Endothelial cell of umbilical vein (primary cell): Measurements from ENCODE around the gene LDHAL6B. TPM values are rescaled to one million over a fixed set of nuclear protein-coding genes. Genes with fewer than 3 reads are reported as not detected.

Experiments used
- BruUV-seq: library from RNA; stranded (reverse); fragments of 400-500 nt; replicated peaks from 2 replicates; lab custom pipeline; 2021; lab: Mats Ljungman, UMichigan
- CTCF ChIA-PET: fragments of 300-600, 350-600 bp; sonication (Branson Sonifier 250); formaldehyde crosslinking; loops from one replicate; lab custom pipeline; 2021; ENCODE audit warnings: antibody characterized with exemption, inconsistent platforms; lab: Charles Lee
- POLR2A ChIA-PET: fragments of 300-600, 350-600 bp; sonication (Branson Sonifier 250); formaldehyde crosslinking; loops from one replicate; lab custom pipeline; 2021; ENCODE audit warnings: antibody characterized with exemption, inconsistent platforms; lab: Charles Lee
- DNase-seq: peaks from one replicate; pipeline ENCODE4 v3.0.0-alpha.2; 2011; ENCODE audit warnings: low read depth, low spot score
- FAIRE-seq: peaks from 2 replicates; lab custom pipeline; 2011; peaks lifted over from hg19 to GRCh38; lab: Jason Lieb, UNC
- H2AFZ ChIP-seq: 2 replicates; pipeline ENCODE4 v1.6.0; 2012; ENCODE audit warnings: low read depth, low read length, control low read depth, inconsistent platforms
- H3K27ac ChIP-seq: 2 replicates; pipeline ENCODE4 v1.5.1; 2011; ENCODE audit warnings: low read depth, mild to moderate bottlenecking, control low read depth, low read length, moderate library complexity; ENCODE audit not compliant: insufficient read depth
- H3K27me3 ChIP-seq, 2 experiments: 2 replicates each; pipeline versions ENCODE4 v1.6.0 to v1.6.1; 2011; ENCODE audit warnings: low read length in 2 of 2, mixed read lengths in 1 of 2; ENCODE audit not compliant: control insufficient read depth in 2 of 2, insufficient read depth in 2 of 2
- H3K36me3 ChIP-seq, 2 experiments: 2 replicates in 1 of 2; 3 replicates in 1 of 2; pipeline ENCODE4 v1.5.1; 2011; ENCODE audit warnings: low read length in 2 of 2, mild to moderate bottlenecking in 1 of 2, moderate library complexity in 1 of 2; ENCODE audit not compliant: control insufficient read depth in 2 of 2, insufficient read depth in 2 of 2; ENCODE audit errors: extremely low read depth in 1 of 2
- H3K4me1 ChIP-seq: 3 replicates; pipeline ENCODE4 v1.5.1; 2011; ENCODE audit warnings: mild to moderate bottlenecking, low read length; ENCODE audit not compliant: control insufficient read depth, insufficient read depth; ENCODE audit errors: extremely low read depth
- H3K4me2 ChIP-seq: 2 replicates; pipeline ENCODE4 v1.6.1; 2011; ENCODE audit warnings: low read length, control low read depth, mixed read lengths; ENCODE audit not compliant: insufficient read depth
- H3K4me3 ChIP-seq, 3 experiments: fragments of 200-600 bp in 1 of 3; sonication (generic), shearing (Covaris generic) in 1 of 3; replicated peaks in 1 of 3; 2 replicates each; pipeline ENCODE4 v1.5.1; 2011 to 2016; ENCODE audit warnings: control low read depth in 3 of 3, low read length in 3 of 3, mild to moderate bottlenecking in 2 of 3, inconsistent platforms in 1 of 3, low read depth in 1 of 3, moderate library complexity in 1 of 3; ENCODE audit not compliant: insufficient read depth in 1 of 3
- H3K79me2 ChIP-seq: 2 replicates; pipeline ENCODE4 v1.6.0; 2012; ENCODE audit warnings: low read length, inconsistent platforms; ENCODE audit not compliant: control insufficient read depth, insufficient read depth
- H3K9ac ChIP-seq: replicated peaks from 2 replicates; pipeline ENCODE3; 2011; ENCODE audit warnings: low read length, control low read depth; ENCODE audit not compliant: insufficient read depth; ENCODE audit errors: extremely low read depth
- H3K9me1 ChIP-seq: replicated peaks from 3 replicates; pipeline ENCODE4 v1.6.0; 2011; ENCODE audit warnings: mild to moderate bottlenecking, low read length; ENCODE audit not compliant: control insufficient read depth, insufficient read depth; ENCODE audit errors: extremely low read depth
- H3K9me3 ChIP-seq: replicated peaks from 2 replicates; pipeline ENCODE4 v1.5.1; 2012; ENCODE audit warnings: low read length, inconsistent platforms; ENCODE audit not compliant: control insufficient read depth, insufficient read depth
- H4K20me1 ChIP-seq: replicated peaks from 2 replicates; pipeline ENCODE3; 2011; ENCODE audit warnings: mild to moderate bottlenecking, low read length; ENCODE audit not compliant: control insufficient read depth, insufficient read depth; ENCODE audit errors: extremely low read depth
- EZH2 ChIP-seq: IDR thresholded peaks from 2 replicates; pipeline ENCODE4 v1.6.1; 2012; ENCODE audit warnings: borderline replicate concordance, low read depth, mild to moderate bottlenecking, moderate library complexity, low read length, inconsistent platforms; ENCODE audit not compliant: severe bottlenecking
- FOS ChIP-seq: IDR thresholded peaks from 2 replicates; pipeline ENCODE4 v1.6.1; 2011; ENCODE audit warnings: mild to moderate bottlenecking, low read length, moderate library complexity, borderline replicate concordance; ENCODE audit not compliant: insufficient read depth
- GATA2 ChIP-seq: IDR thresholded peaks from 2 replicates; pipeline ENCODE4 v1.7.0; 2011; ENCODE audit warnings: low read depth, mild to moderate bottlenecking, moderate library complexity, mixed read lengths, low read length; ENCODE audit not compliant: insufficient read length, insufficient read depth
- JUN ChIP-seq: IDR thresholded peaks from 2 replicates; pipeline ENCODE4 v1.6.1; 2011; ENCODE audit warnings: borderline replicate concordance, low read depth; ENCODE audit not compliant: insufficient read length, insufficient read depth
- MAX ChIP-seq: IDR thresholded peaks from 2 replicates; pipeline ENCODE4 v1.6.1; 2011; ENCODE audit not compliant: insufficient read depth, insufficient read length
- MYC ChIP-seq: IDR thresholded peaks from one replicate; pipeline ENCODE4 v1.6.1; 2011; ENCODE audit warnings: mild to moderate bottlenecking, low read depth, low read length
- POLR2A ChIP-seq: IDR thresholded peaks from 2 replicates; pipeline ENCODE4 v1.6.1; 2012; ENCODE audit warnings: low read depth, mild to moderate bottlenecking, control low read depth, low read length
- POLR2AphosphoS5 ChIP-seq: IDR thresholded peaks from 2 replicates; pipeline ENCODE4 v1.6.1; 2012; ENCODE audit warnings: low read depth, mild to moderate bottlenecking, control low read depth, low read length, moderate library complexity; ENCODE audit not compliant: insufficient read depth
- dilution Hi-C: fragments of 300-500 bp; cut with MboI; formaldehyde crosslinking; loops from one replicate; pipeline ENCODE4 v1.15.0; 2019; ENCODE audit warnings: low sequenced_read_pairs; ENCODE audit not compliant: extremely low pct_ligation_motif_present
- intact Hi-C: fragments of 100-400 bp; cut with micrococcal nuclease; formaldehyde crosslinking; loops from one replicate; pipeline ENCODE4 v1.10.0; 2022
- polyA plus RNA-seq, 4 experiments: library from polyadenylated mRNA; depleted of rRNA in 3 of 4; stranded (reverse) in 3 of 4; unstranded in 1 of 4; fragments of >200 nt; gene quantifications; 2 replicates each; pipeline versions ENCODE4 v1.2.1 to v1.2.3, GENCODE V29; 2011 to 2012; ENCODE audit warnings: missing spikeins in 1 of 4
- total RNA-seq: library from RNA; stranded (reverse); gene quantifications from 2 replicates; pipeline ENCODE4 v1.2.3, GENCODE V29; 2021
- TF ChIP-seq, protein P1 (sequence below), 2 donors: IDR thresholded peaks; 1 replicate in 1 of 2; 2 replicates in 1 of 2; pipeline ENCODE4 v1.5.1; 2011; ENCODE audit warnings: low read length in 2 of 2, mild to moderate bottlenecking in 2 of 2, moderate library complexity in 2 of 2, control low read depth in 1 of 2, inconsistent platforms in 1 of 2, low read depth in 1 of 2; ENCODE audit not compliant: insufficient read depth in 1 of 2; ENCODE audit errors: extremely low read depth in 1 of 2

LDHAL6B gene
- total and polyA plus RNA-seq, 2 donors (not counting 3 experiments of a cell fraction or from before 2014, with no cell fraction given), result not detected

GRCh38 chr15:59216911-59217310 lies 10.3 kb downstream of the LDHAL6B start:
- Histone ChIP-seq H3K4me2 (no peak overlapping the region), H3K9me1 (no peaks in the 10 kb centered on the region), H3K27me3 (no peaks in the 10 kb centered on the region), H3K4me1 (peaks cover 39% of the 10 kb centered on the region), H3K9ac (no peak overlapping the region), H3K9me3 (no peaks in the 10 kb centered on the region), H3K79me2 (no peaks in the 10 kb centered on the region), H3K36me3 (peaks cover 5 to 12% of the 10 kb centered on the region in 2 experiments), H3K4me3 (no peak overlapping the region), H4K20me1 (no peaks in the 10 kb centered on the region), H2AFZ (no peak overlapping the region), H3K27ac (no peak overlapping the region)
- ChIA-PET POLR2A (interaction anchor here (1.1 kb wide), 1 partner anchor 156 kb away, joined by 3 read pairs; the partner anchor contains the start of gene MYO1E), CTCF (interaction anchor here (1.0 kb wide), 1 partner anchor 30 kb away, joined by 4 read pairs; no protein-coding TSS in a partner anchor)
- intact Hi-C loops, result no loop called here
- FAIRE-seq, result no peak
- dilution Hi-C loops, result no loop called here
- TF ChIP-seq MYC, result no peak
- no peak for TF ChIP-seq POLR2A
- no peak for TF ChIP-seq JUN
- no peak for TF ChIP-seq FOS
- no peak for TF ChIP-seq POLR2AphosphoS5
- TF ChIP-seq MAX, result no peak
- TF ChIP-seq, protein P1, sequence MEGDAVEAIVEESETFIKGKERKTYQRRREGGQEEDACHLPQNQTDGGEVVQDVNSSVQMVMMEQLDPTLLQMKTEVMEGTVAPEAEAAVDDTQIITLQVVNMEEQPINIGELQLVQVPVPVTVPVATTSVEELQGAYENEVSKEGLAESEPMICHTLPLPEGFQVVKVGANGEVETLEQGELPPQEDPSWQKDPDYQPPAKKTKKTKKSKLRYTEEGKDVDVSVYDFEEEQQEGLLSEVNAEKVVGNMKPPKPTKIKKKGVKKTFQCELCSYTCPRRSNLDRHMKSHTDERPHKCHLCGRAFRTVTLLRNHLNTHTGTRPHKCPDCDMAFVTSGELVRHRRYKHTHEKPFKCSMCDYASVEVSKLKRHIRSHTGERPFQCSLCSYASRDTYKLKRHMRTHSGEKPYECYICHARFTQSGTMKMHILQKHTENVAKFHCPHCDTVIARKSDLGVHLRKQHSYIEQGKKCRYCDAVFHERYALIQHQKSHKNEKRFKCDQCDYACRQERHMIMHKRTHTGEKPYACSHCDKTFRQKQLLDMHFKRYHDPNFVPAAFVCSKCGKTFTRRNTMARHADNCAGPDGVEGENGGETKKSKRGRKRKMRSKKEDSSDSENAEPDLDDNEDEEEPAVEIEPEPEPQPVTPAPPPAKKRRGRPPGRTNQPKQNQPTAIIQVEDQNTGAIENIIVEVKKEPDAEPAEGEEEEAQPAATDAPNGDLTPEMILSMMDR (IDR thresholded peaks at IDR 0.05; ENCODE audit: extremely low read depth in 1 of 2, insufficient read depth in 1 of 2, low read depth in 1 of 2, low read length in 2 of 2), result no peak
- no peak for TF ChIP-seq EZH2
- no peak for TF ChIP-seq GATA2
- DNase-seq, result no peak
- BruUV-seq, result no TSS peak
